Mesendoderm (in vitro differentiated cells): ENCODE results near the gene GLUD1.
"Not testable (repeated sequence)": the region's sequence is repeated elsewhere in the genome, so short reads cannot be mapped to it uniquely, and the experiment has no call there.

Experiments used
- DNase-seq: peaks from one replicate; pipeline ENCODE4 v3.0.0; 2013
- H2AK5ac ChIP-seq: 2 replicates; pipeline ENCODE4 v1.6.1; 2013; ENCODE audit warnings: low read length, inconsistent platforms
- H2BK120ac ChIP-seq: 2 replicates; pipeline ENCODE4 v1.6.1; 2013; ENCODE audit warnings: low read depth, mild to moderate bottlenecking, low read length, moderate library complexity, mixed read lengths
- H2BK15ac ChIP-seq: replicated peaks from 2 replicates; pipeline ENCODE4 v1.6.1; 2013; ENCODE audit warnings: low read depth, mild to moderate bottlenecking, moderate library complexity
- H2BK5ac ChIP-seq: 2 replicates; pipeline ENCODE4 v1.6.1; 2013; ENCODE audit warnings: low read length, inconsistent platforms
- H3K18ac ChIP-seq: 2 replicates; pipeline ENCODE4 v1.6.1; 2013; ENCODE audit warnings: mild to moderate bottlenecking, low read length, mixed read lengths
- H3K23ac ChIP-seq: one replicate; pipeline ENCODE4 v1.6.1; 2013; ENCODE audit warnings: low read length
- H3K27ac ChIP-seq: 2 replicates; pipeline ENCODE4 v1.5.1; 2013; ENCODE audit warnings: low read depth, mild to moderate bottlenecking, inconsistent platforms, low read length, moderate library complexity
- H3K27me3 ChIP-seq: 2 replicates; pipeline ENCODE4 v1.6.1; 2013; ENCODE audit warnings: low read length, control low read depth, mild to moderate bottlenecking, inconsistent platforms; ENCODE audit not compliant: insufficient read depth, poor library complexity
- H3K36me3 ChIP-seq: 2 replicates; pipeline ENCODE4 v1.6.1; 2013; ENCODE audit warnings: low read length, inconsistent platforms; ENCODE audit not compliant: control insufficient read depth, insufficient read depth
- H3K4ac ChIP-seq: one replicate; pipeline ENCODE4 v1.6.1; 2013; ENCODE audit warnings: low read depth, mild to moderate bottlenecking, low read length, moderate library complexity
- H3K4me1 ChIP-seq: 2 replicates; pipeline ENCODE4 v1.6.1; 2013; ENCODE audit warnings: low read depth, low read length, inconsistent platforms; ENCODE audit not compliant: control insufficient read depth
- H3K4me2 ChIP-seq: 2 replicates; pipeline ENCODE4 v1.6.1; 2013; ENCODE audit warnings: low read length
- H3K4me3 ChIP-seq: 2 replicates; pipeline ENCODE4 v1.5.1; 2013; ENCODE audit warnings: mild to moderate bottlenecking, low read length
- H3K56ac ChIP-seq: one replicate; pipeline ENCODE4 v1.6.1; 2013; ENCODE audit warnings: low read length
- H3K79me1 ChIP-seq: 2 replicates; pipeline ENCODE4 v1.6.1; 2013; ENCODE audit warnings: low read length, inconsistent platforms
- H3K79me2 ChIP-seq: 2 replicates; pipeline ENCODE4 v1.6.1; 2013; ENCODE audit warnings: mild to moderate bottlenecking, low read length; ENCODE audit not compliant: control insufficient read depth, insufficient read depth
- H3K9ac ChIP-seq: 2 replicates; pipeline ENCODE4 v1.6.1; 2013; ENCODE audit warnings: low read length, inconsistent platforms
- H4K5ac ChIP-seq: one replicate; pipeline ENCODE4 v1.6.1; 2013; ENCODE audit warnings: low read length
- H4K8ac ChIP-seq: one replicate; pipeline ENCODE4 v1.6.1; 2013; ENCODE audit warnings: low read depth, mild to moderate bottlenecking, control low read depth, low read length, moderate library complexity
- WGBS: extraction: QIAGEN DNeasy Blood & Tissue Kit; methylation state at CpG from one replicate; pipeline ENCODE4 v1.1.7; 2013; ENCODE audit warnings: low lambda C conversion rate, missing lambda C conversion rate; ENCODE audit not compliant: insufficient coverage; ENCODE audit errors: extremely low coverage; 5-methylcytosine and 5-hydroxymethylcytosine counted together

Gene GLUD1

DNA sequence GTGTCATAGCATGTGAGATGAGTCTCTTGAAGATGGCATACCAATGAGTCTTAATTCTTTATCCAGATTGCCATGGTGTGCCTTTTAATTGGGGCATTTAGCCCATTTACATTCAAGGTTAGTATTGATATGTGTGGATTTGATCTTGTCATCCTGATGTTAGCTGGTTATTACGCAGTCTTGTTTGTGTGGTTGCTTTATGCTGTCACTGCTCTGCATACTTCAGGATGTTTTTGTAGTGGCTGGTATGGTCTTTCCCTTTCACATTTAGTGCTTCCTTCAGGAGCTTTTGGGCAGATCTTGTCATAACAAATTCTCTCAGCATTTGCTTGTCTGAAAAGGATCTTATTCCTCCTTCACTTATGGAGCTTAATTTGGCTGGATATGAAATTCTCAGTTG lies 58.0 kb downstream of the GLUD1 start:
- H2AK5ac ChIP-seq = no peak overlapping the region
- no peak overlapping the region for H3K56ac ChIP-seq
- H3K4me1 ChIP-seq = no peaks in the 10 kb centered on the region
- no peak overlapping the region for H3K9ac ChIP-seq
- no peak overlapping the region for H2BK120ac ChIP-seq
- H3K79me1 ChIP-seq = no peaks in the 10 kb centered on the region
- no peak overlapping the region for H3K27ac ChIP-seq
- no peak overlapping the region for H3K23ac ChIP-seq
- H3K4me3 ChIP-seq = no peak overlapping the region
- no peaks in the 10 kb centered on the region for H3K79me2 ChIP-seq
- no peaks in the 10 kb centered on the region for H3K36me3 ChIP-seq
- no peaks in the 10 kb centered on the region for H3K27me3 ChIP-seq
- H3K18ac ChIP-seq = no peak overlapping the region
- no peak overlapping the region for H3K4ac ChIP-seq
- H4K5ac ChIP-seq = no peak overlapping the region
- no peak overlapping the region for H2BK5ac ChIP-seq
- H4K8ac ChIP-seq = no peak overlapping the region
- no CpG with 5 or more reads among the region's 1 CpG for WGBS
- no peak for DNase-seq
- H2BK15ac ChIP-seq = no peak overlapping the region
- no peak overlapping the region for H3K4me2 ChIP-seq

DNA sequence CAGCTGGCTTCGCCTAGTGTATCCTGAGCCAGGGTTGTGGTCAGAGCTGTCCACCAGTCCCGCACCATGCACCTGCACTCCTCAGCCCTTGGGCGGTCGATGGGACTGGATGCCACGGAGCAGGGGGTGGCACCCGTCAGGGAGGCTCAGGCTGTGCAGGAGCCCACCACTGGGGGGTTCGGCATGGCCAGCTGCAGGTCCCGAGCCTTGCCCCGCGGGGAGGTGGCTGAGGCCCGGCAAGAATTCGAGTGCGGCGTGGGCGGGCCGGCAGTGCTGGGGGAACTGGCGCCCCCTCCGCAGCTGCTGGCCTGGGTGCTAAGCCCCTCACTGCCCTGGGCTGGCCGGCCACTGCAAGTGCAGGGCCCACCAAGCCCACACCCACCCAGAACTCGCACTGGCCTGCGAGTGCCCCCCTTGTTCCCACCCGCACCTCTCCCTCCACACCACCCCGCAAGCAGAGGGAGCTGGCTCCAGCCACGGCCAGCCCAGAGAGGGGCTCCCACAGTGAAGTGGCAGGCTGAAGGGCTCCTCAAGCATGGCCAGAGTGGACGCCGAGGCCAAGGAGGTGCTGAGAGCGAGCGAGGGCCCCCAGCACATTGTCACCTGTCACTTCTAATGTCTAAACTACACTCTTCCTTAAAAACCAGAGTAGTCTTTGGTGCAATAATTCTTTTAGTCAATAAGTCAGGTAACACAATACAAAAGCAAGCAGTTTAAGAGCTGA lies 63.6 kb downstream of the GLUD1 start:
- no peaks in the 10 kb centered on the region for H3K36me3 ChIP-seq
- H4K8ac ChIP-seq = no peak overlapping the region
- no peak overlapping the region for H3K4me2 ChIP-seq
- no peak overlapping the region for H4K5ac ChIP-seq
- H3K4me3 ChIP-seq = no peak overlapping the region
- H3K27me3 ChIP-seq = no peaks in the 10 kb centered on the region
- no peak overlapping the region for H2BK5ac ChIP-seq
- H3K23ac ChIP-seq = no peak overlapping the region
- H3K27ac ChIP-seq = no peak overlapping the region
- H3K4ac ChIP-seq = no peak overlapping the region
- DNase-seq = peak; percentile 10
- no peak overlapping the region for H3K56ac ChIP-seq
- H2AK5ac ChIP-seq = no peak overlapping the region
- no CpG with 5 or more reads among the region's 28 CpGs for WGBS
- H3K79me2 ChIP-seq = no peaks in the 10 kb centered on the region
- peaks cover 1% of the 10 kb centered on the region for H3K4me1 ChIP-seq
- H2BK15ac ChIP-seq = no peak overlapping the region
- no peak overlapping the region for H3K18ac ChIP-seq
- H3K79me1 ChIP-seq = no peaks in the 10 kb centered on the region
- no peak overlapping the region for H3K9ac ChIP-seq
- no peak overlapping the region for H2BK120ac ChIP-seq

DNA sequence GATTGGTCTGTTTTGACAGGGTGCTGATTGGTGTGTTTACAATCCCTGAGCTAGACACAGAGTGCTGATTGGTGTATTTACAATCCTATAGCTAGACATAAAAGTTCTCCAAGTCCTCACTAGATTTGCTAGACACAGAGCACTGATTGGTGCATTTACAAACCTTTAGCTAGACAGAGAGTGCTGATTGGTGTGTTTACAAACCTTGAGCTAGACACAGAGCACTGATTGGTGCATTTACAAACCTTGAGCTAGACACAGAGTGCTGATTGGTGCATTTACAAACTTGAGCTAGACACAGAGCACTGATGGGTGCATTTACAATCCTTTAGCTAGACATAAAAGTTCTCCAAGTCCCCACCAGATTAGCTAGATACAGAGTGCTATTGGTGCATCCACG lies 64.2 kb downstream of the GLUD1 start:
- H3K4me2 ChIP-seq, H3K27ac ChIP-seq, H3K4ac ChIP-seq, H3K23ac ChIP-seq, H3K18ac ChIP-seq, H3K79me2 ChIP-seq, H3K9ac ChIP-seq, H4K5ac ChIP-seq, H3K36me3 ChIP-seq, H2BK15ac ChIP-seq, H2AK5ac ChIP-seq, H3K27me3 ChIP-seq, H2BK120ac ChIP-seq, DNase-seq, H3K4me3 ChIP-seq, H3K79me1 ChIP-seq, H3K56ac ChIP-seq, H2BK5ac ChIP-seq, H4K8ac ChIP-seq, H3K4me1 ChIP-seq: not testable (repeated sequence)
- no CpG with 5 or more reads among the region's 1 CpG for WGBS

DNA sequence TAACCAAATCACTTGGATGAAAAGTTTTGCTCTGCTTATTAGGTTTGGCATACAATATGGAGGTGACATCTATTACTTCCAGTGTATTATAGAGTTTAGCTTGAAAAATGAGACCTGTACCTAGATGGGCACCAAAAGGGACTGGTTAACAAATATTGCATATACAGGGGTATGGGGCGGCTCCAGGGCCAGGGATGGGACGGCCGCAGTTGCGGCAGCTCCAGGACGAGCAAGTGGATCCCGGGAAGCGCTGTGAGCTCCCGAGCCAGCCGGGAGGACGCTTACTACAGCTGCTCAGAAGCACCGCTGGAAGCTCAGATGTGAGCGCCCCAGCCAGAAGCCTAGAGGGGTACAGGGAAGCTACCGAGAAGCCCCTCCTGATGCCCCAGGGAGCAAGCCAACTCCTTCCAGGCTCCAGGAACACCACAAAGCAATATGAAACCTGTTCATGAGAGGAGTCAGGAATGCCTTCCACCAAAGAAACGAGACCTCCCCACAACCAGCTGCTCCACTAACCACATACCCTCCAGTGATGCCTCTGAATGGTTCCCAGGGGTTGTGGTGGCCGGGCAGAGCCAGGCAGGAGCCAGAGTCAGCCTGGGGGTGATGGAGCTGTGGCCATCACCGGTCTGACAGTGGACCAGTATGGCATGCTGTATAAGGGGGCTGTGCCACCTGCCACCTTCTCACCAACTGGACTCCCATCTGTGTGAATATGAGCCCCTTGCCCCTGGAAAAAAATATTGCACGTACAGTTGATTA lies 67.7 kb downstream of the GLUD1 start:
- not testable (repeated sequence) for DNase-seq, H3K4me2 ChIP-seq, H4K8ac ChIP-seq, H3K56ac ChIP-seq, H3K36me3 ChIP-seq, H3K79me1 ChIP-seq, H2BK5ac ChIP-seq, H3K27ac ChIP-seq, H4K5ac ChIP-seq, H3K79me2 ChIP-seq, H3K4me1 ChIP-seq, H3K4me3 ChIP-seq, H3K9ac ChIP-seq, H2AK5ac ChIP-seq, H2BK15ac ChIP-seq, H3K23ac ChIP-seq, H3K27me3 ChIP-seq, H2BK120ac ChIP-seq
- H3K18ac ChIP-seq = peak overlapping the region; percentile 14
- H3K4ac ChIP-seq = peak overlapping the region; percentile 65
- WGBS = no CpG with 5 or more reads among the region's 17 CpGs

DNA sequence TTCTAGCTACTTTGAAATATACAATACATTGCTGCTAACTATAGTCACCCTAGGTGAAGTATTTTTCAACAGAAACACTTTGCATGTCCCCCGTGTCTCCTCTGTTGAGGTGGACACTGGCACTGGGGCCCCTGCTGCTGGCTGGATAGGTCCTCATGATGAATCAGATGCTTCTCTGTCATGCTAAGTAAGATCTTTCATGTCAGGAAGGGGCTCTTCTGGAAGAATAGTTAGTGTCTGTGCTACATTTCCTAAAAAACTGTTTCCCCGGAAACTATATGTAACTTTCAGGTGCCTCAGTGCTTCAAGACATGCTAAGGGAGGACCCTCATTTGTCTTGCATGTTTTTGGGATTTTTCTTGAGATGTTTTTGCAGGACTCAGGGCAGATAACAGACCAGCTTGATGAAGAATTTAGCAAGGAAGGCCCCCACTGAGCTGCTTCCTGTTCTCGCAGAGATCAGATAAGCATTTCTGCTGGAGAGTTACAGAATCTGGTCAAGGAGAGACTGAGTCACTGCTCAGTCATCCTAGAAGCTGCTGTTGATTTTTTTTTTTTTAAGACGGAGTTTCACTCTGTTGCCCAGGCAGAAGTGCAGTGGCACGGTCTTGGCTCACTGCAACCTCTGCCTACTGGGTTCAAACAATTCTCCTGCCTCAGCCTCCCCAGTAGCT lies 69.2 kb downstream of the GLUD1 start:
- H2BK5ac ChIP-seq, H2BK15ac ChIP-seq, H3K4ac ChIP-seq, H2BK120ac ChIP-seq, H4K8ac ChIP-seq, H3K56ac ChIP-seq, H3K4me3 ChIP-seq, H4K5ac ChIP-seq, H3K36me3 ChIP-seq, H3K18ac ChIP-seq, H2AK5ac ChIP-seq, H3K27me3 ChIP-seq, H3K4me2 ChIP-seq, H3K79me1 ChIP-seq, H3K23ac ChIP-seq, H3K4me1 ChIP-seq, H3K79me2 ChIP-seq, H3K9ac ChIP-seq: not testable (repeated sequence)
- peak; percentile 95 for DNase-seq
- peak overlapping the region; percentile 59 for H3K27ac ChIP-seq
- WGBS = no CpG with 5 or more reads among the region's 5 CpGs
